GM18517 (cell line): ENCODE measurements around the gene VSTM2L.

Experiments used
- ATAC-seq: cut with Tn5 transposase; IDR thresholded peaks from one replicate; pipeline ENCODE4 v1.9.1; 2021; ENCODE audit warnings: mild to moderate bottlenecking, moderate library complexity; ENCODE audit not compliant: unreplicated experiment

The VSTM2L gene

DNA sequence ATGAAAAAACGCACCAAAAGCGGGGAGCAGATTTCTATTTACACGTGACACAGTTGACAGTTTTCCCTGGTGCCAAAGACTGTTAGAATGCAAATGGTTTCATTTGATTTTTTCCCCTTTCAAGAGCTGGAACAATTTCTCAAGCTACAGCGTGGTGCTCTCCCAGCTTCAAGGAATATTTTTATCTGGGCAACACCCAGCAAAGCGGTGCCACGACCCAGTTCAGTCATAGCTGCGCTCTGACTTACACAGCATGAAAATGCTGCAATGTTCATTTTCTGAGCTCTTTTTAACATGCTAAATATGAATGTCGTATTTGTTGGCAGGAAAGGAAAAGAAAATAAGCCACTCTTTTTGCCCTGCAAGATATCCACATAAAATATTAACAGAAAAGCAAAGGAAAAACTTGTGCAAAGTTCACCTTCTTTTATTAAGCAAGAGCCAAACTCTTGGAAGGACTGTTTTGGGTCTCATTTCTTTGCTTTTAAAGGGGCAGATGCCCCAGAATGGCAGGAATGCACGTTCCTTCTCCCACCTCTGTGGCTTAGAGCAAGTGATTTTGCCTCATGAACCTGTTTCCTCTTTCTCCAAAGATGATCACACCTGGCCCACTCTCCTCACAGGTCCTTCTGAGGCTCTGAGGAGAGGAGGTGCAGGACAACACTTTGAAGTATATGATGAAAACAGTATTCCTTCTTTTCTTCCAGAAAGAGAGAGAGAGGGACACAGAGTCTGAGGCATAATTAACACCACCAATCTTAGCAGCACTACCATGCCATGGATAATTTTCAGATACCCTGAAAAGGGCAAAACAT is 83.3 kb downstream of the VSTM2L start:
- no peak for ATAC-seq

DNA sequence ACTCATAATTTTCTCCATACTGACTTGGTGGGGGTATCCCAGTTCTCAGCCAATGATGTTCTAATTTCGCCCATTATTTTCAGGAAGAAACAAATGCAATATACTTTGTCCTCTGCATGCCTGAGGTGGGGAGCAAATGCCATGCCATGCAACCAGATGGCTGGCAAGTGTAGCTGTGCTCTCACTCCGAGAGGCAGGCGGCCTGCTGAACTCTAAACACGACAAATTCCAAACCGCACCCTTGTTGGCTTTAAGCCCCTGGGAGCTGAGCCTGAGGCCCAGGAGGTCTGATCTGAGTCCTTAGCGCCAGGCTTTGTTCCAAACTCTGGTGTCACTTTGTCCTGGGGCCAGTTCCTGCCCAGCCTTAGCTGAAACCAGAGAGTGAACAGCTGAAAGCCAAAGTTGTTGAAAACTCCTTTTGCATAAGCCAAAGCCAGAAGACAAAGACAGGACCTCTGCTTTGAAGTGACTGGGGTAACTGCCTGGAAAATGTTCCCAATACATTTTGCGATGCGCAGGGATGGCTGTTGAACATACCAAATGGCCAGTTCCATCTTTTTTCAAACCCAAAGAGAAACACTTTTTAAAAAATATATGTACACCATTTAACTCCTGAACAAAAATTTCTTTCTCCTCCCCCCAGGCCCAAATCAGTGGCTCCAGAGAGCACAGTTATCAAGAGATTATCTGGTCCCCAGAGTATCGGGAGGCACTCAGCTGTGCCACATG is 84.1 kb downstream of the VSTM2L start:
- no peak for ATAC-seq

DNA sequence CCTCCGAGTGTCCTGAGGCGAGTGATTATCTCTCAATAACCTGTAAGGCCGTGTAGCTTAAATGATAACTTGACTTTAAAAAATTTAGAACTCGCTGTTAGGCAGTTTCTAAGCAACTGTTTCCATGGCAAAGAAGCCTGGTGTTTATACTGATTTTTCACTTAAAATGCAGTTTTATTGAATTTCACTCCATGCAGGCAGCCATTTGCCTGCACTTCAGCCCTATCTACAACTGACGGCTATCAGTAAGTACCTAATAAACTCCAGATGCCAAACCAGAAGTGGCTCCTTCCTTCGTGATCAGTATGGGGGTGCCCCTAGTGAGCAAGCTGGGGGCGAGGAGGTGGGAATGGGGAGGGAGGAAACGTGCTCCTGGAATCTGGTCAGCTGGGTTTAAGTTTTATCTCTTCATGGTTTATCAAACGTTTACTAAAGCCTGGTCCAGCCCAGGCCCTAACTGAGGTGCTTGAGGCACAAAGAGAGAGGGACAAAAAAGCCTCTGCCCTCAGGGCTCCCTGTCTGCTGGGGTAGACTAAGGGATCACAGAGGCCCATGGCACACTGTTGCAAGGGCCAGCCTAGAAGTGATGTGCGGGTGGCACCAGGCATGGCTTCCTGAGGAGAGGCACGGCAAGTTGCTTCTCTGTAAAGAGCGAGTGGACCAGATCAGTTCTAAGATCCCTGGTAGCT is 84.8 kb downstream of the VSTM2L start:
- no peak for ATAC-seq

GRCh38 chr20:37988306-37988954 is 85.5 kb downstream of the VSTM2L start:
- ATAC-seq, result no peak

- ATAC-seq, result no peak
These were observed 86.8 kb downstream of the VSTM2L start for GRCh38 chr20:37989601-37990295.

- ATAC-seq, result peak; percentile 89
These were observed 87.7 kb downstream of the VSTM2L start for GRCh38 chr20:37990571-37991151.

GRCh38 chr20:37991157-37991866 is 88.4 kb downstream of the VSTM2L start:
- no peak for ATAC-seq

- ATAC-seq, result no peak
These were observed 89.0 kb downstream of the VSTM2L start for GRCh38 chr20:37991908-37992307.

DNA sequence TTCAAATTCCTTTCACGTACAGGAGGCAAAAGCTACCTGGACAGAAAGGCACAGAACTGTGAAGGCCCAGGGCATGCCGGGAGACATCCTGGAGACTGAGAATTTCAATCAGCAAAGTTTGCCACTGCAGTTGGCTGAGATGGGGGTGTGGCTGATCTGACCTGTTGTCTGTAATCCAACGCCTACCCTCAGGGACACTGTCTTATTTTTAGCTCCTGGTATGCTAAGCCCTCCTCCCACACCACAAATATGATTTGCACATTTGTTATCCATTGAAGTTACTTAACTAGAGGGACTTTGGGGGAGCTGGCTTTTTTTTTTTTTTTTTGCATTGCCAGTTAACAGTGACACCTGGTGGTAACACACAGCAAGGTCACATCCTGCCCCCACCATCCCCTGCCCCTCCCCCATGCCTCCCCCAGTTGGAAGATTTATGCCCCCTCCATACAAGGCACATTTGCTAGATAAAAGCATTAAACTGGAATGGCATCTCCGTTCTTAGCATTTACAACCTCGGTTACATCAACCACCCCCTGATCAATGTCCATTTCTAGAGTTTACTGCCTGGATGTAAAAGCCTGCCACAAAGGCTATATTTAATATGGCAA is 90.0 kb downstream of the VSTM2L start:
- ATAC-seq, result no peak

- no peak for ATAC-seq
These were observed 91.6 kb downstream of the VSTM2L start for GRCh38 chr20:37994512-37994911.
